ENCODE results near the gene SRP9.

The SRP9 gene

DNA sequence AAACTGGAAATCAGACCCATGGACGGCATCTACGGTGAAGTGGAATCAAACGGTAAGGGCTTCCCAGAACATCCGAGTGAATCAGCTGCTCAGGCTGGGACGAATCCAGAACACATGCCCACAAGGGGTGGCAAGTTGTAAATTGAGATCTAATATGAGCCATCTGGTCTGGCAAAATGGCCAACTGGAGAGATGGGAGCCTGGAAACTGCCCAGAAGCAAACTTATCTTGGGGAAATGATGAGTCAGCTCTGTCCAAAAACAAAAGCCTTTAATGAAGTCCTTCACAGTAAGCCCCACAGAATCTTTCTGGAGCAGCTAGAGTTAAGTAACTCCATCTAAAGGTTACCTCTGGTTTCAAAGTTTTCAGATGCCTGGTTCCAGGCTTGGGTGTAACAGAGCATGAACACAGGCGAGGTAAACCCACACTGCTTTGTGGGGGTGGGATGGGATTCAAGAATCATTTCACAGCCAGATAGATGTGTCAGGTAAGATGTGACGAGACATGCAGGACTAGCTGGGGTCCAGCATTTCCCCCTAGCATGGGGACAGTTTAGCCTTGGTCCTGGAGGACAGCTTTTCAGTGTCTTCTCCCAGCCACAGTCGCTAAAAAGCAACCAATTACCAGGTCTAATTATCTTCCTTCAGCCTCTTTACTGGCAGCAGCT lies 10.5 kb upstream of the SRP9 start:
- peak; percentile 69 for ATAC-seq

DNA sequence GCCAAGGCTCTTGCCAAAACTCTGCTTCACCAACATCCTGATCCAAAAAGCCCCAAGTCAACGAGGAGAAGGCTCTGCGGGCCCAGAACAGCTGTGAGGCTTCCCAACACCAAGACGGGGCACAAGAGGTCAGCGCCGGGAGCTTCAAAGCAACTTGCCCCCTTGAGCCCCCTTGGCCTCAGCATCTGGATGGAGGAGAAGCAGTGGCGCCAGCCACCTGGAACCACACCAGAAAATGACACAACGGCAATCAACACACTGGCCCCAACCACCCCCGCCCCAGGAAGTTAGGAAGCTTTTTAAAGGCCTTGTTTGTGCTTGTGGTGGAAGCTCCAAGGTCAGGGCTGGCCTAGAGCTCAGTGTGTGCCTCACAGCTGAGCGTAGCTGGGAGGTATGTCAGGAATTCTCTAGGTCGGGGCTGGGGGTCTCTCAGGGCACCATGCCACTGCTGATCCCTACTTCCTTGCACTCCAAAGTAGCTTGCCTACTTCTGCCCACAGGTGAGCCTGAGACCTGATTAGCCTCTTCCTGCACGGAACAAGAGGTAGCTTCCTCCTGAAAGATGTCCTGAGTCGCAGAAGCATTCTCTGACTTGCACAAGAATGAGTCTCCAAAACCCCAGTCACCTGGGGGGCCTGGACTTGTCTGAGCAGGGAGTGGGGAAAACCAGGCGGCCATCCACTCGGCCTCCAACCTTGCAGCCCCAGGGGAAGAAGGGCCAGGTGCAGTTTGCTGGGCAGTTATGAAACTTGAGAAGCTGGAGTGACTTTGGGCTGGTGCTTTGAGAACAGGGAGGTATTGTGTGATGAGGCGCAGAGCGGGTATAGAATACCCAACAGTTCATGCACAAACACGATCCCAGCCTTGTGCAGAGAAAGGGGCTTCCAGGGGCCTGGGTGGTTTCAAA lies 9.7 kb upstream of the SRP9 start:
- TF ChIP-seq, protein P1, sequence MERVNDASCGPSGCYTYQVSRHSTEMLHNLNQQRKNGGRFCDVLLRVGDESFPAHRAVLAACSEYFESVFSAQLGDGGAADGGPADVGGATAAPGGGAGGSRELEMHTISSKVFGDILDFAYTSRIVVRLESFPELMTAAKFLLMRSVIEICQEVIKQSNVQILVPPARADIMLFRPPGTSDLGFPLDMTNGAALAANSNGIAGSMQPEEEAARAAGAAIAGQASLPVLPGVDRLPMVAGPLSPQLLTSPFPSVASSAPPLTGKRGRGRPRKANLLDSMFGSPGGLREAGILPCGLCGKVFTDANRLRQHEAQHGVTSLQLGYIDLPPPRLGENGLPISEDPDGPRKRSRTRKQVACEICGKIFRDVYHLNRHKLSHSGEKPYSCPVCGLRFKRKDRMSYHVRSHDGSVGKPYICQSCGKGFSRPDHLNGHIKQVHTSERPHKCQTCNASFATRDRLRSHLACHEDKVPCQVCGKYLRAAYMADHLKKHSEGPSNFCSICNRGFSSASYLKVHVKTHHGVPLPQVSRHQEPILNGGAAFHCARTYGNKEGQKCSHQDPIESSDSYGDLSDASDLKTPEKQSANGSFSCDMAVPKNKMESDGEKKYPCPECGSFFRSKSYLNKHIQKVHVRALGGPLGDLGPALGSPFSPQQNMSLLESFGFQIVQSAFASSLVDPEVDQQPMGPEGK (CRISPR knock-in tag; IDR thresholded peaks at IDR 0.05; ENCODE audit: borderline replicate concordance) = no peak
- TF ChIP-seq, protein P2, sequence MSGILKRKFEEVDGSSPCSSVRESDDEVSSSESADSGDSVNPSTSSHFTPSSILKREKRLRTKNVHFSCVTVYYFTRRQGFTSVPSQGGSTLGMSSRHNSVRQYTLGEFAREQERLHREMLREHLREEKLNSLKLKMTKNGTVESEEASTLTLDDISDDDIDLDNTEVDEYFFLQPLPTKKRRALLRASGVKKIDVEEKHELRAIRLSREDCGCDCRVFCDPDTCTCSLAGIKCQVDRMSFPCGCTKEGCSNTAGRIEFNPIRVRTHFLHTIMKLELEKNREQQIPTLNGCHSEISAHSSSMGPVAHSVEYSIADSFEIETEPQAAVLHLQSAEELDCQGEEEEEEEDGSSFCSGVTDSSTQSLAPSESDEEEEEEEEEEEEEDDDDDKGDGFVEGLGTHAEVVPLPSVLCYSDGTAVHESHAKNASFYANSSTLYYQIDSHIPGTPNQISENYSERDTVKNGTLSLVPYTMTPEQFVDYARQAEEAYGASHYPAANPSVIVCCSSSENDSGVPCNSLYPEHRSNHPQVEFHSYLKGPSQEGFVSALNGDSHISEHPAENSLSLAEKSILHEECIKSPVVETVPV (CRISPR knock-in tag; IDR thresholded peaks at IDR 0.05) = no peak
- TF ChIP-seq ISL1 (CRISPR knock-in tag; IDR thresholded peaks at IDR 0.05) (no peak), ZNF70 (CRISPR knock-in tag; IDR thresholded peaks at IDR 0.05) (no peak)
- TF ChIP-seq, protein P3, sequence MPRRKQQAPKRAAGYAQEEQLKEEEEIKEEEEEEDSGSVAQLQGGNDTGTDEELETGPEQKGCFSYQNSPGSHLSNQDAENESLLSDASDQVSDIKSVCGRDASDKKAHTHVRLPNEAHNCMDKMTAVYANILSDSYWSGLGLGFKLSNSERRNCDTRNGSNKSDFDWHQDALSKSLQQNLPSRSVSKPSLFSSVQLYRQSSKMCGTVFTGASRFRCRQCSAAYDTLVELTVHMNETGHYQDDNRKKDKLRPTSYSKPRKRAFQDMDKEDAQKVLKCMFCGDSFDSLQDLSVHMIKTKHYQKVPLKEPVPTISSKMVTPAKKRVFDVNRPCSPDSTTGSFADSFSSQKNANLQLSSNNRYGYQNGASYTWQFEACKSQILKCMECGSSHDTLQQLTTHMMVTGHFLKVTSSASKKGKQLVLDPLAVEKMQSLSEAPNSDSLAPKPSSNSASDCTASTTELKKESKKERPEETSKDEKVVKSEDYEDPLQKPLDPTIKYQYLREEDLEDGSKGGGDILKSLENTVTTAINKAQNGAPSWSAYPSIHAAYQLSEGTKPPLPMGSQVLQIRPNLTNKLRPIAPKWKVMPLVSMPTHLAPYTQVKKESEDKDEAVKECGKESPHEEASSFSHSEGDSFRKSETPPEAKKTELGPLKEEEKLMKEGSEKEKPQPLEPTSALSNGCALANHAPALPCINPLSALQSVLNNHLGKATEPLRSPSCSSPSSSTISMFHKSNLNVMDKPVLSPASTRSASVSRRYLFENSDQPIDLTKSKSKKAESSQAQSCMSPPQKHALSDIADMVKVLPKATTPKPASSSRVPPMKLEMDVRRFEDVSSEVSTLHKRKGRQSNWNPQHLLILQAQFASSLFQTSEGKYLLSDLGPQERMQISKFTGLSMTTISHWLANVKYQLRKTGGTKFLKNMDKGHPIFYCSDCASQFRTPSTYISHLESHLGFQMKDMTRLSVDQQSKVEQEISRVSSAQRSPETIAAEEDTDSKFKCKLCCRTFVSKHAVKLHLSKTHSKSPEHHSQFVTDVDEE (CRISPR knock-in tag; IDR thresholded peaks at IDR 0.05) = no peak
- TF ChIP-seq, protein P4, sequence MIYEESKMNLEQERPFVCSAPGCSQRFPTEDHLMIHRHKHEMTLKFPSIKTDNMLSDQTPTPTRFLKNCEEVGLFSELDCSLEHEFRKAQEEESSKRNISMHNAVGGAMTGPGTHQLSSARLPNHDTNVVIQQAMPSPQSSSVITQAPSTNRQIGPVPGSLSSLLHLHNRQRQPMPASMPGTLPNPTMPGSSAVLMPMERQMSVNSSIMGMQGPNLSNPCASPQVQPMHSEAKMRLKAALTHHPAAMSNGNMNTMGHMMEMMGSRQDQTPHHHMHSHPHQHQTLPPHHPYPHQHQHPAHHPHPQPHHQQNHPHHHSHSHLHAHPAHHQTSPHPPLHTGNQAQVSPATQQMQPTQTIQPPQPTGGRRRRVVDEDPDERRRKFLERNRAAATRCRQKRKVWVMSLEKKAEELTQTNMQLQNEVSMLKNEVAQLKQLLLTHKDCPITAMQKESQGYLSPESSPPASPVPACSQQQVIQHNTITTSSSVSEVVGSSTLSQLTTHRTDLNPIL (CRISPR knock-in tag; IDR thresholded peaks at IDR 0.05; ENCODE audit: low read depth) = no peak
- TF ChIP-seq, protein P5, sequence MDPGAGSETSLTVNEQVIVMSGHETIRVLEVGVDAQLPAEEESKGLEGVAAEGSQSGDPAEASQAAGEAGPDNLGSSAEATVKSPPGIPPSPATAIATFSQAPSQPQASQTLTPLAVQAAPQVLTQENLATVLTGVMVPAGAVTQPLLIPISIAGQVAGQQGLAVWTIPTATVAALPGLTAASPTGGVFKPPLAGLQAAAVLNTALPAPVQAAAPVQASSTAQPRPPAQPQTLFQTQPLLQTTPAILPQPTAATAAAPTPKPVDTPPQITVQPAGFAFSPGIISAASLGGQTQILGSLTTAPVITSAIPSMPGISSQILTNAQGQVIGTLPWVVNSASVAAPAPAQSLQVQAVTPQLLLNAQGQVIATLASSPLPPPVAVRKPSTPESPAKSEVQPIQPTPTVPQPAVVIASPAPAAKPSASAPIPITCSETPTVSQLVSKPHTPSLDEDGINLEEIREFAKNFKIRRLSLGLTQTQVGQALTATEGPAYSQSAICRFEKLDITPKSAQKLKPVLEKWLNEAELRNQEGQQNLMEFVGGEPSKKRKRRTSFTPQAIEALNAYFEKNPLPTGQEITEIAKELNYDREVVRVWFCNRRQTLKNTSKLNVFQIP (CRISPR knock-in tag; IDR thresholded peaks at IDR 0.05; ENCODE audit: borderline replicate concordance, low read depth) = no peak
- ATAC-seq = no peak

More for the DNA sequence above, 10.5 kb upstream of the SRP9 start:
- TF ChIP-seq ESRRG (CRISPR knock-in tag; IDR thresholded peaks at IDR 0.05) (no peak), ZC3H10 (CRISPR knock-in tag; IDR thresholded peaks at IDR 0.05) (peak; percentile 11; the same call in 1 of the 2 replicates), BACH2 (CRISPR knock-in tag; IDR thresholded peaks at IDR 0.05; ENCODE audit: borderline replicate concordance) (no peak), ISL1 (CRISPR knock-in tag; IDR thresholded peaks at IDR 0.05) (peak; percentile 62; the same call in 1 of the 2 replicates), TCF4 (CRISPR knock-in tag; IDR thresholded peaks at IDR 0.05; ENCODE audit: borderline replicate concordance) (peak; percentile 79; the same call in 1 of the 2 replicates), ZFP30 (CRISPR knock-in tag; IDR thresholded peaks at IDR 0.05) (no peak), GLIS3 (CRISPR knock-in tag; IDR thresholded peaks at IDR 0.05) (no peak), ZNF565 (CRISPR knock-in tag; conservative IDR thresholded peaks at IDR 0.05; ENCODE audit: low read depth) (no peak), ZNF8 (CRISPR knock-in tag; IDR thresholded peaks at IDR 0.05) (no peak)
- TF ChIP-seq, protein P3 (CRISPR knock-in tag; IDR thresholded peaks at IDR 0.05) = no peak
